ENCODE results near the gene AMBRA1. TPM values are rescaled to one million over a fixed set of nuclear protein-coding genes. Genes with fewer than 3 reads are reported as not detected.

AMBRA1 gene
- total RNA-seq, 1 experiment from 2014 or later: 15.8 TPM

DNA sequence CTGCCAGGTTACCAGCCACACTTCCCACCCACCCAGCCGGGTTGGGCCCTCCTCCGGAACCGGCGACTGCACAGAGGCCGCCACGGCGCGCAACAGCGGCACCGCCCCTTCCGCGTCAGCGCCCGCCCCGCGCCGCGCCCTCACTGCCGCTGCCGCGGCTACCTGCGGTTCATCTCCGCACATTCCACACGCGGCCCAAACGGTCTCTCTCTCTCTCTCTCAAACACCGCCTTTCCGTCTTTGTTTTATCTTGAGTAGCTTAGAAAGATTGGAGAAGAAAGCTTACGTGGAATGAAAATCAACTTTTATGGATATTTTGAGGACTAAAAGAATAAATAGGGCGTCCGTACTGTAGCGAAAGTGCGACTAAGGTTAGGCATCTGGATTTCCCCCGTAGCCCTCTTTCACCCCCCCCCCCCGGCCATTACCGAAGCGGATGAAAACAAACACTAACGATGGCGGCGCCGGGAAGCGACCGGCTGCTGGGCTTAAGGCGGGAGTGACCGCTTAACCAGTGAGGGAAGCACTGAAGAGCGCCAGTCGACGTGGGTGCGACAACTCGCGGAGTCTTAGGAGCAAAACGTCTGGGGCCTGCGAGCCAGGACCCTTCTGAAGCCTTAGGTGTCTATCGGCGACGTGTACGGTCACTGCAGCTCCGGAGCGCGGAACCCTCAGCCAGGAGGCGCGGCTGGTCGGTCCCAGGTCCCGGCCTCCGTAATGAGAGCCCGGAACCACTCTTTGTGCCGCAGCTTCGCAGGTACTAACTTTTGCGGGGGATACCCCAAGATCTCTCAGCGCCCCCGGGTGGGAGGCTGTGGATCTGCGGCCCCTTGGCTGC, 23.5 kb upstream of the AMBRA1 start, which contains the start of the genes ATG13 and HARBI1:
TSS of gene ATG13 (plus strand) at position 420 of the 838 bp plus-strand sequence. CDS start 26,739 bp downstream, outside the sequence.
TSS of gene HARBI1 (minus strand) at position 94 of the 838 bp plus-strand sequence. CDS start 990 bp downstream, outside the sequence.
- Histone ChIP-seq H2AFZ (ENCODE audit: low read length) (peak within 1 kb of the TSS; percentile 93), H3F3A (ENCODE audit: low read length, unreplicated experiment) (no peaks in the 10 kb centered on the region), H3K4me3 (ENCODE audit: low read length) (peak within 1 kb of the TSS; percentile 97), H3K79me2 (ENCODE audit: low read length) (peaks cover 37% of the 10 kb centered on the region), H3K36me3 (ENCODE audit: low read depth, low read length) (no peaks in the 10 kb centered on the region), H3K9me2 (replicated peaks; ENCODE audit: low read length) (no peaks in the 10 kb centered on the region), H3K9me3 (ENCODE audit: low read length) (no peaks in the 10 kb centered on the region), H3K27me3 (ENCODE audit: low read length) (no peaks in the 10 kb centered on the region), H3K4me1 (ENCODE audit: insufficient read depth, low read length) (peaks cover 15% of the 10 kb centered on the region), H3K9ac (ENCODE audit: low read length) (peak within 1 kb of the TSS; percentile 95), H3K4me2 (ENCODE audit: low read length) (peak within 1 kb of the TSS; percentile 91), H4K20me1 (ENCODE audit: low read length) (no peaks in the 10 kb centered on the region), H3K27ac (ENCODE audit: low read length) (peak within 1 kb of the TSS; percentile 78)
- TSS peak; percentile 79 for BruUV-seq (replicated peaks)
- intact Hi-C loops (cut with micrococcal nuclease): loop anchor here (2.0 kb wide), 2 partner anchors 23 to 63 kb away; partner anchors contain the start of gene AMBRA1
- ChIA-PET CTCF (interaction anchor here (0.9 to 1.5 kb wide), 2 partner anchors 88 to 127 kb away, joined by 4 to 6 read pairs; no protein-coding TSS in a partner anchor), POLR2A (ENCODE audit: unreplicated experiment) (interaction anchor here (0.7 kb wide), 1 partner anchor 411 kb away, joined by 15 read pairs; no protein-coding TSS in a partner anchor)
- TF ChIP-seq EZH2phosphoT487 (IDR thresholded peaks at IDR 0.05; ENCODE audit: borderline replicate concordance, low read length) (no peak), CTCF (conservative IDR thresholded peaks at IDR 0.05; ENCODE audit: low read depth, low read length) (peak; percentile 70), EZH2 (IDR thresholded peaks at IDR 0.05; ENCODE audit: low read length, unreplicated experiment) (no peak)
- DNase-seq (peak; percentile 86), ATAC-seq (peak; percentile 96)

- Histone ChIP-seq H3K9me2 (replicated peaks; ENCODE audit: low read length) (no peaks in the 10 kb centered on the region), H3F3A (ENCODE audit: low read length, unreplicated experiment) (no peaks in the 10 kb centered on the region), H3K4me3 (ENCODE audit: low read length) (peak overlapping the region; percentile 97), H3K9me3 (ENCODE audit: low read length) (no peaks in the 10 kb centered on the region), H3K9ac (ENCODE audit: low read length) (peak overlapping the region; percentile 95), H3K27ac (ENCODE audit: low read length) (peak overlapping the region; percentile 78), H3K4me1 (ENCODE audit: insufficient read depth, low read length) (peaks cover 15% of the 10 kb centered on the region), H3K36me3 (ENCODE audit: low read depth, low read length) (no peaks in the 10 kb centered on the region), H4K20me1 (ENCODE audit: low read length) (no peaks in the 10 kb centered on the region), H3K4me2 (ENCODE audit: low read length) (peak overlapping the region; percentile 91), H3K79me2 (ENCODE audit: low read length) (peaks cover 37% of the 10 kb centered on the region), H3K27me3 (ENCODE audit: low read length) (no peaks in the 10 kb centered on the region), H2AFZ (ENCODE audit: low read length) (peak overlapping the region; percentile 93)
- TF ChIP-seq CTCF (conservative IDR thresholded peaks at IDR 0.05; ENCODE audit: low read depth, low read length) (no peak), EZH2 (IDR thresholded peaks at IDR 0.05; ENCODE audit: low read length, unreplicated experiment) (no peak), EZH2phosphoT487 (IDR thresholded peaks at IDR 0.05; ENCODE audit: borderline replicate concordance, low read length) (no peak)
- BruUV-seq (replicated peaks): TSS peak; percentile 77
- ChIA-PET CTCF (no interaction called here), POLR2A (ENCODE audit: unreplicated experiment) (interaction anchor here (0.7 kb wide), 1 partner anchor 412 kb away, joined by 15 read pairs; no protein-coding TSS in a partner anchor)
- no peak for DNase-seq
- intact Hi-C loops (cut with micrococcal nuclease): loop anchor here (2.0 kb wide), 2 partner anchors 22 to 62 kb away; partner anchors contain the start of gene AMBRA1
- ATAC-seq: peak; percentile 23; the same call in 1 of the 2 replicates
Observed at GRCh38 chr11:46616551-46617133, 22.8 kb upstream of the AMBRA1 start.
